Ascending aorta (tissue), 2 donors: ENCODE measurements around the gene TRRAP. TPM values are rescaled to one million over a fixed set of nuclear protein-coding genes. Genes with fewer than 3 reads are reported as not detected.

Source experiments
- DNase-seq, 2 donors: peaks; one replicate each; pipeline ENCODE4 v3.0.0-alpha.2; 2019; ENCODE audit warnings: low spot score in 2 of 2
- H3K27ac ChIP-seq, 2 donors: fragments of 200-600 bp; sonication (generic); one replicate each; pipeline ENCODE4 v1.5.1; 2016 to 2017; ENCODE audit warnings: mild to moderate bottlenecking in 1 of 2
- H3K27me3 ChIP-seq: fragments of 200-600 bp; sonication (generic); one replicate; pipeline ENCODE4 v1.5.1; 2017
- H3K36me3 ChIP-seq, 2 donors: fragments of 200-600 bp; sonication (generic); one replicate each; pipeline ENCODE4 v1.5.1; 2016
- H3K4me1 ChIP-seq, 2 donors: fragments of 200-600 bp; sonication (generic); one replicate each; pipeline ENCODE4 v1.5.1; 2016 to 2017; ENCODE audit warnings: mild to moderate bottlenecking in 1 of 2
- H3K4me3 ChIP-seq, 2 donors: fragments of 200-600 bp; sonication (generic); one replicate each; pipeline ENCODE4 v1.5.1; 2016 to 2017; ENCODE audit warnings: mild to moderate bottlenecking in 1 of 2
- H3K9me3 ChIP-seq, 2 donors: fragments of 200-600 bp; sonication (generic); one replicate each; pipeline ENCODE4 v1.5.1; 2016
- CTCF ChIP-seq, 3 experiments: fragments of 200-600 bp in 2 of 3; fragments of 450-650 bp in 1 of 3; sonication (generic) in 2 of 3; IDR thresholded peaks; one replicate each; pipeline ENCODE4 v1.5.1; 2016 to 2019; ENCODE audit warnings: antibody characterized with exemption in 3 of 3, mild to moderate bottlenecking in 1 of 3, moderate library complexity in 1 of 3
- intact Hi-C: fragments of 100-400 bp; cut with DNase I; formaldehyde crosslinking; loops from one replicate; pipeline ENCODE4 v1.15.1; 2023
- total RNA-seq: library from RNA; depleted of rRNA; stranded (reverse); fragments of >200 nt; gene quantifications from one replicate; pipeline ENCODE4 v1.1.0, GENCODE V29; 2016

The TRRAP gene
- total RNA-seq, 1 donor from 2014 or later, result 23.4 TPM

GRCh38 chr7:99050971-99051370, 172.6 kb downstream of the TRRAP start:
- intact Hi-C loops, result no loop called here

GRCh38 chr7:99054781-99055180, 176.4 kb downstream of the TRRAP start:
- Histone ChIP-seq H3K4me1 (no peaks in the 10 kb centered on the region), H3K27ac (no peak overlapping the region), H3K27me3 (no peaks in the 10 kb centered on the region), H3K9me3 (no peaks in the 10 kb centered on the region), H3K4me3 (no peak overlapping the region), H3K36me3 (peaks cover 70 to 82% of the 10 kb centered on the region in 2 donors)
- TF ChIP-seq CTCF (IDR thresholded peaks at IDR 0.05), result no peak
- intact Hi-C loops, result no loop called here
- no peak for DNase-seq

More at GRCh38 chr7:99050971-99051370, 172.6 kb downstream of the TRRAP start:
- peak overlapping the region in 1 of 2 donors; percentile 39 for H3K27ac ChIP-seq
- H3K36me3 ChIP-seq, result peaks cover 76 to 97% of the 10 kb centered on the region in 2 donors
- no peak for TF ChIP-seq CTCF (IDR thresholded peaks at IDR 0.05)
- no peaks in the 10 kb centered on the region for H3K9me3 ChIP-seq
- no peak for DNase-seq
- H3K4me1 ChIP-seq, result no peaks in the 10 kb centered on the region
- H3K4me3 ChIP-seq, result no peak overlapping the region
- no peaks in the 10 kb centered on the region for H3K27me3 ChIP-seq

- no peak for TF ChIP-seq CTCF (IDR thresholded peaks at IDR 0.05)
- no peak for DNase-seq
- H3K36me3 ChIP-seq, result peaks cover 13 to 20% of the 10 kb centered on the region in 2 donors
- H3K9me3 ChIP-seq, result no peaks in the 10 kb centered on the region
- no peaks in the 10 kb centered on the region for H3K4me1 ChIP-seq
- intact Hi-C loops, result no loop called here
- no peak overlapping the region for H3K27ac ChIP-seq
- H3K27me3 ChIP-seq, result no peaks in the 10 kb centered on the region
- no peak overlapping the region for H3K4me3 ChIP-seq
Observed at GRCh38 chr7:99061001-99061776, 182.9 kb downstream of the TRRAP start.

Other genes with a start within 250 kb of the TRRAP start
- 33.6 TPM for gene TMEM130, start 8.5 kb upstream of the TRRAP start, total RNA-seq